HepG2 (cell line): ENCODE results near the gene PSMD1. TPM values are rescaled to one million over a fixed set of nuclear protein-coding genes. Genes with fewer than 3 reads are reported as not detected.

ENCODE experiments used
- AKAP8 ChIP-seq: sonication (generic); formaldehyde crosslinking; IDR thresholded peaks from 2 replicates; pipeline ENCODE4 v1.5.1; 2020; ENCODE audit warnings: mild to moderate bottlenecking, missing genetic modification reagents
- FOXJ3 ChIP-seq: sonication (generic); formaldehyde crosslinking; IDR thresholded peaks from 2 replicates; pipeline ENCODE4 v1.4.0; 2020; ENCODE audit warnings: missing genetic modification reagents, mild to moderate bottlenecking, borderline replicate concordance
- FOXM1 ChIP-seq: sonication (generic); formaldehyde crosslinking; IDR thresholded peaks from 2 replicates; pipeline ENCODE4 v1.5.0; 2020; ENCODE audit warnings: missing genetic modification reagents
- GATAD1 ChIP-seq: IDR thresholded peaks from 2 replicates; pipeline ENCODE4 v1.6.1; 2016; ENCODE audit warnings: missing genetic modification reagents, missing compliant biosample characterization
- HHEX ChIP-seq: IDR thresholded peaks from 2 replicates; pipeline ENCODE4 v1.6.1; 2016; ENCODE audit warnings: control low read depth
- HMGA1 ChIP-seq: sonication (generic); formaldehyde crosslinking; conservative IDR thresholded peaks from 2 replicates; pipeline ENCODE4 v1.4.0; 2020; ENCODE audit warnings: missing genetic modification reagents
- HNF4A ChIP-seq: sonication (generic); formaldehyde crosslinking; IDR thresholded peaks from 2 replicates; pipeline ENCODE4 v1.4.0; 2020; ENCODE audit warnings: missing genetic modification reagents
- HNF4G ChIP-seq, 2 experiments: sonication (generic) in 1 of 2; formaldehyde crosslinking in 1 of 2; IDR thresholded peaks; 2 replicates each; pipeline versions ENCODE4 v1.4.0 to v1.6.1; 2011 to 2020; ENCODE audit warnings: borderline replicate concordance in 2 of 2, low read depth in 2 of 2, mild to moderate bottlenecking in 2 of 2, low read length in 1 of 2, missing genetic modification reagents in 1 of 2, moderate library complexity in 1 of 2
- KDM6A ChIP-seq: IDR thresholded peaks from 2 replicates; pipeline ENCODE4 v1.6.1; 2016; ENCODE audit warnings: low read depth
- NFKBIZ ChIP-seq: IDR thresholded peaks from 2 replicates; pipeline ENCODE4 v1.6.1; 2018; ENCODE audit warnings: missing genetic modification reagents, missing compliant biosample characterization
- PAWR ChIP-seq: sonication (generic); formaldehyde crosslinking; IDR thresholded peaks from 2 replicates; pipeline ENCODE4 v1.4.0; 2020; ENCODE audit warnings: missing genetic modification reagents, mild to moderate bottlenecking, borderline replicate concordance
- SUZ12 ChIP-seq: fragments of 150-350 bp; IDR thresholded peaks from 2 replicates; pipeline ENCODE4 v1.6.1; 2014; ENCODE audit warnings: low read depth, low read length
- ZMYM2 ChIP-seq: sonication (generic); formaldehyde crosslinking; IDR thresholded peaks from 2 replicates; pipeline ENCODE4 v1.8.0; 2022; ENCODE audit warnings: mild to moderate bottlenecking, missing genetic modification reagents
- ZNF205 ChIP-seq: IDR thresholded peaks from 2 replicates; pipeline ENCODE4 v1.6.1; 2018; ENCODE audit warnings: missing biosample characterization, missing genetic modification reagents
- ZNF274 ChIP-seq: sonication (generic); formaldehyde crosslinking; IDR thresholded peaks from 2 replicates; pipeline ENCODE4 v1.5.1; 2020; ENCODE audit warnings: mild to moderate bottlenecking, missing genetic modification reagents
- ZNF329 ChIP-seq: sonication (generic); formaldehyde crosslinking; IDR thresholded peaks from 2 replicates; pipeline ENCODE4 v1.9.0; 2021; ENCODE audit warnings: low read depth, mild to moderate bottlenecking, missing genetic modification reagents
- ZNF383 ChIP-seq: sonication (generic); formaldehyde crosslinking; IDR thresholded peaks from 2 replicates; pipeline ENCODE4 v1.4.0; 2020; ENCODE audit warnings: missing genetic modification reagents, mild to moderate bottlenecking, borderline replicate concordance
- ZNF547 ChIP-seq: sonication (generic); formaldehyde crosslinking; IDR thresholded peaks from 2 replicates; pipeline ENCODE4 v1.5.1; 2020; ENCODE audit warnings: mild to moderate bottlenecking, missing genetic modification reagents
- ZNF598 ChIP-seq: sonication (generic); formaldehyde crosslinking; IDR thresholded peaks from 2 replicates; pipeline ENCODE4 v1.5.1; 2020; ENCODE audit warnings: mild to moderate bottlenecking, missing genetic modification reagents, borderline replicate concordance
- ZNF773 ChIP-seq: sonication (generic); formaldehyde crosslinking; IDR thresholded peaks from 2 replicates; pipeline ENCODE4 v1.4.0; 2020; ENCODE audit warnings: missing genetic modification reagents, borderline replicate concordance
- ZSCAN21 ChIP-seq: sonication (generic); formaldehyde crosslinking; IDR thresholded peaks from 2 replicates; pipeline ENCODE4 v1.8.0; 2022; ENCODE audit warnings: mild to moderate bottlenecking, missing genetic modification reagents, moderate library complexity, borderline replicate concordance
- polyA plus RNA-seq, 8 experiments: library from polyadenylated mRNA; depleted of rRNA in 3 of 8; stranded (reverse) in 7 of 8; unstranded in 1 of 8; fragments of >200 nt; fragmentation: Illumina TruSeq in 4 of 8; extraction: Trizol in 4 of 8; gene quantifications; 2 replicates each; pipeline versions ENCODE4 v1.2.1 to v1.2.3, GENCODE V29; 2011 to 2016; ENCODE audit warnings: low read depth in 4 of 8, missing spikeins in 1 of 8, mixed read lengths in 1 of 8; ENCODE audit not compliant: insufficient read depth in 1 of 8
- total RNA-seq, 5 experiments: library from RNA; depleted of rRNA; stranded (reverse); fragments of >200 nt; fragmentation: Illumina TruSeq; extraction: Trizol; gene quantifications; 2 replicates each; pipeline ENCODE4 v1.2.3, GENCODE V29; 2016; ENCODE audit warnings: low read depth in 1 of 5
- TF ChIP-seq, protein P1 (sequence below): sonication (generic); formaldehyde crosslinking; IDR thresholded peaks from 2 replicates; pipeline ENCODE4 v1.5.0; 2020; ENCODE audit warnings: missing genetic modification reagents
- TF ChIP-seq, protein P2 (sequence below): sonication (generic); formaldehyde crosslinking; IDR thresholded peaks from 2 replicates; pipeline ENCODE4 v1.5.0; 2020; ENCODE audit warnings: mild to moderate bottlenecking, missing genetic modification reagents, borderline replicate concordance
- TF ChIP-seq, protein P3 (sequence below): sonication (generic); formaldehyde crosslinking; IDR thresholded peaks from 2 replicates; pipeline ENCODE4 v1.4.0; 2020; ENCODE audit warnings: mild to moderate bottlenecking, missing genetic modification reagents

Gene PSMD1
- total and polyA plus RNA-seq, 2 of the 13 experiments (the other 11 are each of a cell fraction or from before 2014, with no cell fraction given), result 136 to 191 TPM

DNA sequence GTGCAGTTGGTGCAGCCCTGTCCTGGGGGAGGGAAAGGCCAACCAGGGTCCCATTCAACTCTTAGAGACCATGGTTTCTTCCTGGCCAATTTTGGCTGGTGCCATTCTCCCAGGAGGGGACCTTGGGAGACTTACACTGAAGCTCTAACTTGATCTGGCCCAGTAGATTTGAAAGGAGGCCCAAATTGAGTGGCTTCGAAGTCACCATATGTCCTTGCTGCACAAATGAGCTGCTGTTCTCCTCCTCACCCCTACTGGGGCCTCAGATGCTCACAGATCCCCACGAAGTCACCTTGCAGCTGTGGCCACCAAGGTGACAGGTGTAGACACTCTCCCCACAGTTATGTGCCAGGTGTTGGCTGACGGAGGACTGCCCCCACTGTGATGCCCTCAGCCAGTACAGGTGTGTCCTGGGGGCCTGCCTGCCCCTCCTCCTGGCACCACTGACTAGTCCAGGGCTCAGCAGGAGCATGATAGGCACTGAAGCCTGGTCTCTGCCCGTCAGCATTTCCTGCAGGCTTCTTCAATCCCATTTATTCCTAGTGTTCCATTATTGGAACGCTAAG is 24.0 kb upstream of the PSMD1 start (continued):
- TF ChIP-seq PAWR (CRISPR knock-in tag) (no peak), ZNF773 (CRISPR knock-in tag) (no peak), ZNF383 (CRISPR knock-in tag) (no peak), GATAD1 (CRISPR knock-in tag) (no peak), HNF4G (IDR thresholded peaks at IDR 0.05; ENCODE audit: borderline replicate concordance, low read depth, low read length) (no peak), HNF4G (CRISPR knock-in tag; IDR thresholded peaks at IDR 0.05; ENCODE audit: borderline replicate concordance, low read depth) (no peak), ZMYM2 (CRISPR knock-in tag) (no peak), ZNF329 (no peak), ZNF598 (CRISPR knock-in tag) (0 out of 2 replicates have a peak, but pooled peaks have one; percentile 28), ZNF205 (CRISPR knock-in tag) (no peak), ZSCAN21 (CRISPR knock-in tag) (0 out of 2 replicates have a peak, but pooled peaks have one; percentile 9), FOXJ3 (CRISPR knock-in tag) (no peak), SUZ12 (no peak), ZNF547 (CRISPR knock-in tag) (peak; percentile 69; the same call in 1 of the 2 replicates), KDM6A (CRISPR knock-in tag) (no peak), HHEX (no peak), FOXM1 (no peak), HMGA1 (CRISPR knock-in tag) (no peak), NFKBIZ (CRISPR knock-in tag) (no peak), AKAP8 (no peak), ZNF274 (peak; percentile 56; the same call in 1 of the 2 replicates), HNF4A (CRISPR knock-in tag) (no peak)
- TF ChIP-seq, protein P1, sequence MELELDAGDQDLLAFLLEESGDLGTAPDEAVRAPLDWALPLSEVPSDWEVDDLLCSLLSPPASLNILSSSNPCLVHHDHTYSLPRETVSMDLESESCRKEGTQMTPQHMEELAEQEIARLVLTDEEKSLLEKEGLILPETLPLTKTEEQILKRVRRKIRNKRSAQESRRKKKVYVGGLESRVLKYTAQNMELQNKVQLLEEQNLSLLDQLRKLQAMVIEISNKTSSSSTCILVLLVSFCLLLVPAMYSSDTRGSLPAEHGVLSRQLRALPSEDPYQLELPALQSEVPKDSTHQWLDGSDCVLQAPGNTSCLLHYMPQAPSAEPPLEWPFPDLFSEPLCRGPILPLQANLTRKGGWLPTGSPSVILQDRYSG (CRISPR knock-in tag), result no peak
- TF ChIP-seq, protein P2, sequence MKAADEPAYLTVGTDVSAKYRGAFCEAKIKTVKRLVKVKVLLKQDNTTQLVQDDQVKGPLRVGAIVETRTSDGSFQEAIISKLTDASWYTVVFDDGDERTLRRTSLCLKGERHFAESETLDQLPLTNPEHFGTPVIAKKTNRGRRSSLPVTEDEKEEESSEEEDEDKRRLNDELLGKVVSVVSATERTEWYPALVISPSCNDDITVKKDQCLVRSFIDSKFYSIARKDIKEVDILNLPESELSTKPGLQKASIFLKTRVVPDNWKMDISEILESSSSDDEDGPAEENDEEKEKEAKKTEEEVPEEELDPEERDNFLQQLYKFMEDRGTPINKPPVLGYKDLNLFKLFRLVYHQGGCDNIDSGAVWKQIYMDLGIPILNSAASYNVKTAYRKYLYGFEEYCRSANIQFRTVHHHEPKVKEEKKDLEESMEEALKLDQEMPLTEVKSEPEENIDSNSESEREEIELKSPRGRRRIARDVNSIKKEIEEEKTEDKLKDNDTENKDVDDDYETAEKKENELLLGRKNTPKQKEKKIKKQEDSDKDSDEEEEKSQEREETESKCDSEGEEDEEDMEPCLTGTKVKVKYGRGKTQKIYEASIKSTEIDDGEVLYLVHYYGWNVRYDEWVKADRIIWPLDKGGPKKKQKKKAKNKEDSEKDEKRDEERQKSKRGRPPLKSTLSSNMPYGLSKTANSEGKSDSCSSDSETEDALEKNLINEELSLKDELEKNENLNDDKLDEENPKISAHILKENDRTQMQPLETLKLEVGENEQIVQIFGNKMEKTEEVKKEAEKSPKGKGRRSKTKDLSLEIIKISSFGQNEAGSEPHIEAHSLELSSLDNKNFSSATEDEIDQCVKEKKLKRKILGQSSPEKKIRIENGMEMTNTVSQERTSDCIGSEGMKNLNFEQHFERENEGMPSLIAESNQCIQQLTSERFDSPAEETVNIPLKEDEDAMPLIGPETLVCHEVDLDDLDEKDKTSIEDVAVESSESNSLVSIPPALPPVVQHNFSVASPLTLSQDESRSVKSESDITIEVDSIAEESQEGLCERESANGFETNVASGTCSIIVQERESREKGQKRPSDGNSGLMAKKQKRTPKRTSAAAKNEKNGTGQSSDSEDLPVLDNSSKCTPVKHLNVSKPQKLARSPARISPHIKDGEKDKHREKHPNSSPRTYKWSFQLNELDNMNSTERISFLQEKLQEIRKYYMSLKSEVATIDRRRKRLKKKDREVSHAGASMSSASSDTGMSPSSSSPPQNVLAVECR, result no peak
- TF ChIP-seq, protein P3, sequence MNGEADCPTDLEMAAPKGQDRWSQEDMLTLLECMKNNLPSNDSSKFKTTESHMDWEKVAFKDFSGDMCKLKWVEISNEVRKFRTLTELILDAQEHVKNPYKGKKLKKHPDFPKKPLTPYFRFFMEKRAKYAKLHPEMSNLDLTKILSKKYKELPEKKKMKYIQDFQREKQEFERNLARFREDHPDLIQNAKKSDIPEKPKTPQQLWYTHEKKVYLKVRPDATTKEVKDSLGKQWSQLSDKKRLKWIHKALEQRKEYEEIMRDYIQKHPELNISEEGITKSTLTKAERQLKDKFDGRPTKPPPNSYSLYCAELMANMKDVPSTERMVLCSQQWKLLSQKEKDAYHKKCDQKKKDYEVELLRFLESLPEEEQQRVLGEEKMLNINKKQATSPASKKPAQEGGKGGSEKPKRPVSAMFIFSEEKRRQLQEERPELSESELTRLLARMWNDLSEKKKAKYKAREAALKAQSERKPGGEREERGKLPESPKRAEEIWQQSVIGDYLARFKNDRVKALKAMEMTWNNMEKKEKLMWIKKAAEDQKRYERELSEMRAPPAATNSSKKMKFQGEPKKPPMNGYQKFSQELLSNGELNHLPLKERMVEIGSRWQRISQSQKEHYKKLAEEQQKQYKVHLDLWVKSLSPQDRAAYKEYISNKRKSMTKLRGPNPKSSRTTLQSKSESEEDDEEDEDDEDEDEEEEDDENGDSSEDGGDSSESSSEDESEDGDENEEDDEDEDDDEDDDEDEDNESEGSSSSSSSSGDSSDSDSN (CRISPR knock-in tag), result peak; percentile 26; the same call in 1 of the 2 replicates
